Chondrocyte (in vitro differentiated cells): ENCODE results near the gene MYRIP. TPM values are rescaled to one million over a fixed set of nuclear protein-coding genes. Genes with fewer than 3 reads are reported as not detected.

ENCODE experiments used
- DNase-seq: peaks from one replicate; pipeline ENCODE4 v3.0.0; 2021; ENCODE audit warnings: mixed read lengths, low spot score
- H3K27ac Mint-ChIP-seq: one replicate; pipeline ENCODE4 v1.8.0; 2021; ENCODE audit warnings: mild to moderate bottlenecking, moderate library complexity, mixed read lengths; ENCODE audit not compliant: unreplicated experiment
- H3K27me3 Mint-ChIP-seq: 2 replicates; pipeline ENCODE4 v1.8.0; 2021; ENCODE audit warnings: low read depth, mixed read lengths
- H3K36me3 Mint-ChIP-seq: 2 replicates; pipeline ENCODE4 v1.8.0; 2021; ENCODE audit warnings: low read depth, mixed read lengths
- H3K4me1 Mint-ChIP-seq: 2 replicates; pipeline ENCODE4 v1.8.0; 2021; ENCODE audit warnings: low read depth, mild to moderate bottlenecking, mixed read lengths
- H3K4me3 Mint-ChIP-seq: one replicate; pipeline ENCODE4 v1.8.0; 2021; ENCODE audit warnings: mild to moderate bottlenecking, moderate library complexity, mixed read lengths; ENCODE audit not compliant: unreplicated experiment
- H3K9me3 Mint-ChIP-seq: 2 replicates; pipeline ENCODE4 v1.8.0; 2021; ENCODE audit warnings: low read depth, mixed read lengths
- CTCF ChIP-seq: fragments of 200-600 bp; sonication (generic); IDR thresholded peaks from 2 replicates; pipeline ENCODE4 v1.5.0; 2021; ENCODE audit warnings: antibody characterized with exemption, mild to moderate bottlenecking, moderate library complexity
- total RNA-seq: library from RNA; stranded (reverse); gene quantifications from 3 replicates; pipeline ENCODE4 v1.2.1, GENCODE V29; 2021

The MYRIP gene
- total RNA-seq, 1 donor from 2014 or later, result 0.12 TPM

- peaks cover 22% of the 10 kb centered on the region for H3K4me1 Mint-ChIP-seq
These were observed 288.9 kb downstream of the MYRIP start for GRCh38 chr3:40098261-40098759.

GRCh38 chr3:40099871-40100270, 290.5 kb downstream of the MYRIP start:
- H3K9me3 Mint-ChIP-seq, result peaks cover 10% of the 10 kb centered on the region
- H3K27me3 Mint-ChIP-seq, result peaks cover 10% of the 10 kb centered on the region
- no peak overlapping the region for H3K27ac Mint-ChIP-seq
- no peak for TF ChIP-seq CTCF
- H3K4me1 Mint-ChIP-seq, result peaks cover 28% of the 10 kb centered on the region
- peaks cover 2% of the 10 kb centered on the region for H3K36me3 Mint-ChIP-seq
- no peak overlapping the region for H3K4me3 Mint-ChIP-seq
- DNase-seq, result no peak

More at GRCh38 chr3:40098261-40098759, 288.9 kb downstream of the MYRIP start:
- Mint-ChIP-seq H3K4me3 (no peak overlapping the region), H3K27me3 (peaks cover 12% of the 10 kb centered on the region), H3K9me3 (peaks cover 10% of the 10 kb centered on the region), H3K27ac (no peak overlapping the region), H3K36me3 (peaks cover 2% of the 10 kb centered on the region)
- no peak for TF ChIP-seq CTCF
- DNase-seq, result no peak

DNA sequence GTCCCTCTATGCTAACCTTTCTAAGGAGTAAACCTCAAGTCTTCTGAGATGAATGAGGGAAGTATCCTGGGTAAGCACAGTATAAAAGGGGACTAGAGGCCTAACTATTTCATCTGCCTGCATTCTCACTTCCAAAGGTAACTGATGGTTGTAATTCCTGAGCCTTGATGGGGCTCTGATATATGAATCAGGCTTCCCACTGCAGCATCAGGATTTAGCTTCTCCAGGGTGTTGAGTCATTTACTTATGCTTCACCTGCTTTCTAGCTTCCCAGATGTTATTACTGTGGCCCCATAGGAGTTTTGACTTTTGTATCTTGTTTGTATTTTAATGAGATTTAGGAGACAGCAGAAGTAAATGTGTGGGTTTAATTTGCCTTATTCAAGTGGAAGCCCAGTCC, 292.8 kb downstream of the MYRIP start:
- no peak overlapping the region for H3K4me3 Mint-ChIP-seq
- no peak for DNase-seq
- H3K27me3 Mint-ChIP-seq, result no peaks in the 10 kb centered on the region
- H3K36me3 Mint-ChIP-seq, result peaks cover 2% of the 10 kb centered on the region
- no peak overlapping the region for H3K27ac Mint-ChIP-seq
- peaks cover 25% of the 10 kb centered on the region for H3K4me1 Mint-ChIP-seq
- no peak for TF ChIP-seq CTCF
- H3K9me3 Mint-ChIP-seq, result peaks cover 10% of the 10 kb centered on the region

DNA sequence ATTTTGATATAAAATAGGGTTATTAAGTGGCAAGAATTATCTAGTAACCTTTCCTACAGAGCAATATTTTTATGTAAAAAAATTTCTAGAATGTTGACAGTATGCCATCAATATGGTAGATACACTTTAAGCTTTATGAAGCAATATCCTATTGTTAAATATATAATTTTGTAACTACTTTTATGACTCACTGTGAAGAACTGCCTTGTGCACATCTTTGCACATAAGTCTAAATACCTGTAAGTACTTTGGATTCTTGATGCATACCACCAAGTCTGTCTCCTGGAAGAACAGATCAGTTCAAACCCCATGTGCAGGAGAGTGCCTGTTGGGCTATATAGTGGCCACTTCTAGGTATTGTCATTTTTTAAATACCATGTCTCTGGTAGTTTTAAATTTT, 294.4 kb downstream of the MYRIP start:
- H3K27ac Mint-ChIP-seq, result no peak overlapping the region
- TF ChIP-seq CTCF, result no peak
- H3K9me3 Mint-ChIP-seq, result peaks cover 10% of the 10 kb centered on the region
- no peak overlapping the region for H3K4me3 Mint-ChIP-seq
- peaks cover 2% of the 10 kb centered on the region for H3K36me3 Mint-ChIP-seq
- no peaks in the 10 kb centered on the region for H3K27me3 Mint-ChIP-seq
- peaks cover 18% of the 10 kb centered on the region for H3K4me1 Mint-ChIP-seq
- DNase-seq, result no peak

GRCh38 chr3:40104441-40104840, 295.0 kb downstream of the MYRIP start:
- H3K36me3 Mint-ChIP-seq, result peaks cover 2% of the 10 kb centered on the region
- H3K4me3 Mint-ChIP-seq, result no peak overlapping the region
- TF ChIP-seq CTCF, result no peak
- H3K4me1 Mint-ChIP-seq, result peaks cover 13% of the 10 kb centered on the region
- H3K27me3 Mint-ChIP-seq, result no peaks in the 10 kb centered on the region
- peaks cover 10% of the 10 kb centered on the region for H3K9me3 Mint-ChIP-seq
- DNase-seq, result no peak
- no peak overlapping the region for H3K27ac Mint-ChIP-seq
